WTC11 (cell line): ENCODE results near the gene PRPF31. TPM values are rescaled to one million over a fixed set of nuclear protein-coding genes. Genes with fewer than 3 reads are reported as not detected.

Experiments used
- ATAC-seq: fragments of 200-7000 bp; cut with Tn5 transposase; 2 replicates; pipeline ENCODE4 v1.10.0; 2021; ENCODE audit warnings: mild to moderate bottlenecking, moderate library complexity
- CTCF ChIA-PET: fragments of 300-600 bp; sonication (Branson Sonifier 250); formaldehyde crosslinking; loops from one replicate; lab custom pipeline; 2021; ENCODE audit warnings: antibody characterized with exemption; lab: Charles Lee
- POLR2A ChIA-PET: fragments of 350-600 bp; sonication (Branson Sonifier 250); formaldehyde crosslinking; loops from one replicate; lab custom pipeline; 2021; ENCODE audit warnings: antibody characterized with exemption; lab: Charles Lee
- DNase-seq: peaks from one replicate; pipeline ENCODE4 v3.0.0; 2021; ENCODE audit warnings: low spot score
- H3K27ac Mint-ChIP-seq: 2 replicates; pipeline ENCODE4 v1.8.0; 2021; ENCODE audit warnings: mixed read lengths
- H3K27me3 Mint-ChIP-seq: 2 replicates; pipeline ENCODE4 v1.8.0; 2021; ENCODE audit warnings: low read depth, mild to moderate bottlenecking, moderate library complexity, mixed read lengths
- H3K36me3 Mint-ChIP-seq: 2 replicates; pipeline ENCODE4 v1.8.0; 2021; ENCODE audit warnings: mixed read lengths
- H3K4me1 Mint-ChIP-seq: 2 replicates; pipeline ENCODE4 v1.8.0; 2022; ENCODE audit warnings: mixed read lengths
- H3K4me3 Mint-ChIP-seq: 2 replicates; pipeline ENCODE4 v1.8.0; 2021; ENCODE audit warnings: mild to moderate bottlenecking, moderate library complexity, mixed read lengths
- H3K9me3 Mint-ChIP-seq: 2 replicates; pipeline ENCODE4 v1.8.0; 2021; ENCODE audit warnings: mixed read lengths
- AR ChIP-seq: fragments of 250-450 bp; sonication (Bioruptor Pico); IDR thresholded peaks from 2 replicates; pipeline ENCODE4 v1.9.0; 2021; ENCODE audit warnings: mild to moderate bottlenecking
- ATF1 ChIP-seq: sonication (generic); formaldehyde crosslinking; IDR thresholded peaks from 2 replicates; pipeline ENCODE4 v1.8.1; 2023; ENCODE audit warnings: mild to moderate bottlenecking, moderate library complexity, missing genetic modification reagents
- CREB1 ChIP-seq: sonication (generic); formaldehyde crosslinking; IDR thresholded peaks from 2 replicates; pipeline ENCODE4 v1.8.0; 2023; ENCODE audit warnings: mild to moderate bottlenecking, missing genetic modification reagents
- CREM ChIP-seq: sonication (generic); formaldehyde crosslinking; IDR thresholded peaks from 2 replicates; pipeline ENCODE4 v1.8.1; 2022; ENCODE audit warnings: mild to moderate bottlenecking, missing genetic modification reagents, moderate library complexity
- EMX1 ChIP-seq: fragments of 250-450 bp; sonication (Bioruptor Pico); IDR thresholded peaks from 2 replicates; pipeline ENCODE4 v1.8.0; 2021; ENCODE audit warnings: mild to moderate bottlenecking
- ERG ChIP-seq: fragments of 250-450 bp; sonication (Bioruptor Pico); IDR thresholded peaks from 2 replicates; pipeline ENCODE4 v1.8.0; 2021; ENCODE audit warnings: mild to moderate bottlenecking
- FOXP4 ChIP-seq: sonication (generic); formaldehyde crosslinking; IDR thresholded peaks from 2 replicates; pipeline ENCODE4 v1.8.0; 2022; ENCODE audit warnings: mild to moderate bottlenecking, missing genetic modification reagents
- IRF2 ChIP-seq: sonication (generic); formaldehyde crosslinking; IDR thresholded peaks from 2 replicates; pipeline ENCODE4 v1.8.0; 2022; ENCODE audit warnings: low read depth, missing genetic modification reagents, borderline replicate concordance
- JAZF1 ChIP-seq: fragments of 250-450 bp; sonication (Bioruptor Pico); IDR thresholded peaks from 2 replicates; pipeline ENCODE4 v1.9.0; 2021; ENCODE audit warnings: moderate library complexity, mild to moderate bottlenecking, inconsistent platforms
- KAT7 ChIP-seq: sonication (generic); formaldehyde crosslinking; IDR thresholded peaks from 2 replicates; pipeline ENCODE4 v1.8.1; 2023; ENCODE audit warnings: missing genetic modification reagents, mild to moderate bottlenecking, borderline replicate concordance
- MLX ChIP-seq: sonication (generic); formaldehyde crosslinking; IDR thresholded peaks from 2 replicates; pipeline ENCODE4 v1.8.1; 2023; ENCODE audit warnings: mild to moderate bottlenecking, missing genetic modification reagents, moderate library complexity
- RELA ChIP-seq: sonication (generic); formaldehyde crosslinking; IDR thresholded peaks from 2 replicates; pipeline ENCODE4 v1.8.1; 2022; ENCODE audit warnings: missing genetic modification reagents, mild to moderate bottlenecking, borderline replicate concordance
- SP1 ChIP-seq: sonication (generic); formaldehyde crosslinking; conservative IDR thresholded peaks from 2 replicates; pipeline ENCODE4 v1.8.1; 2022; ENCODE audit warnings: missing genetic modification reagents
- TEAD4 ChIP-seq: sonication (generic); formaldehyde crosslinking; IDR thresholded peaks from 2 replicates; pipeline ENCODE4 v1.8.0; 2022; ENCODE audit warnings: mild to moderate bottlenecking, missing genetic modification reagents
- TP53 ChIP-seq: sonication (generic); formaldehyde crosslinking; IDR thresholded peaks from 2 replicates; pipeline ENCODE4 v1.8.1; 2023; ENCODE audit warnings: mild to moderate bottlenecking, missing genetic modification reagents
- ZBTB21 ChIP-seq: sonication (generic); formaldehyde crosslinking; IDR thresholded peaks from 2 replicates; pipeline ENCODE4 v1.8.1; 2023; ENCODE audit warnings: mild to moderate bottlenecking, missing genetic modification reagents, borderline replicate concordance
- ZNF121 ChIP-seq: sonication (generic); formaldehyde crosslinking; IDR thresholded peaks from 2 replicates; pipeline ENCODE4 v1.8.0; 2023; ENCODE audit warnings: missing genetic modification reagents
- ZNF396 ChIP-seq: fragments of 250-450 bp; sonication (Bioruptor Pico); IDR thresholded peaks from 2 replicates; pipeline ENCODE4 v1.8.0; 2021; ENCODE audit warnings: mild to moderate bottlenecking, moderate library complexity, borderline replicate concordance
- ZNF423 ChIP-seq: fragments of 250-450 bp; sonication (Bioruptor Pico); IDR thresholded peaks from 2 replicates; pipeline ENCODE4 v2.1.2; 2022; ENCODE audit warnings: mild to moderate bottlenecking, moderate library complexity
- total RNA-seq: library from RNA; stranded (reverse); gene quantifications from 3 replicates; pipeline ENCODE4 v1.2.3, GENCODE V29; 2021
- TF ChIP-seq, protein P1 (sequence below): sonication (generic); formaldehyde crosslinking; IDR thresholded peaks from 2 replicates; pipeline ENCODE4 v1.8.1; 2022; ENCODE audit warnings: mild to moderate bottlenecking, missing genetic modification reagents, moderate library complexity, borderline replicate concordance
- TF ChIP-seq, protein P2 (sequence below): sonication (generic); formaldehyde crosslinking; conservative IDR thresholded peaks from 2 replicates; pipeline ENCODE4 v1.8.1; 2022; ENCODE audit warnings: mild to moderate bottlenecking, missing genetic modification reagents
- TF ChIP-seq, protein P3 (sequence below): sonication (generic); formaldehyde crosslinking; IDR thresholded peaks from 2 replicates; pipeline ENCODE4 v1.8.0; 2023; ENCODE audit warnings: missing genetic modification reagents

Gene PRPF31
- total RNA-seq, 1 experiment from 2014 or later, result 92.8 TPM

DNA sequence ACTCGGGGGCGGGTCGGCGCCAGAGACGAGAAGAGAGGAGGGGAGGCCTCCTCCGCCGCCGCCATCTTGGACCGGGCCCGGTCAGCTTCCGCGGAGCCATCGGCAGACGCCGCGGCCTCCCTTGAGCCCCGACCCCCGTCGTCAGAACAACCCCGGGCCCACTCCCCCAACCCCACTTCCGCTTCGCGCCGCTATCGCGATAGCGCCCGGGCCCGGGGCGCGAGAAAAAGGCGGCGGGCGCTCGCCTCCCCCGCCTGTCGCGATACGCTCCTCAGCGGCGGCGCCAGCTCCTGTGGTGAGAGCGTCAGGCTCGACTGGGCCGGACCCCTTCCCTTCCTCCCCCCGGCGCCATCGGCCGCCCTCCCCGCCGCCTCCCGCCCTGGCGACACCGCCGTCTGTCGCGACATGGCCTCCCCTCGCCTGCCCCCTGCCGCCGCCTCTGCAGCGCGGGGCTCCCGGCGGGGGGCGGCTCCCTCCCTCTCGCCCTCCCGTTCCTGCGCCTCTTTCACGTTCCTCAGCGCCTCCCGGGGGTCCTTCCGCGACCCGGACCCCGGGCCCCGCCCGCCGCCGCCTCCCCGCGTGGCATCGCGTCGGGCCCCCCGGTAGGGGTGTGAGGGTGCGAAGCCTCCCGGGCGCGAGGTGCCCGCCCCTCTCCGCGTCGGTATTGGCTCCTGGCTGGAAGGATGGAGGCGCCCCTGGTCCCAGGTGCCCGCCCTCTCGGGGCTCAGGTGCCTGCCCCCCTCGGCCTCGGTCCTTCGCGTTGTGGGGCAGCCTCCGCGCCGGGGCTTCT, 22.3 kb downstream of the PRPF31 start, which contains the start of gene CNOT3 (continued):
- TF ChIP-seq, protein P1, sequence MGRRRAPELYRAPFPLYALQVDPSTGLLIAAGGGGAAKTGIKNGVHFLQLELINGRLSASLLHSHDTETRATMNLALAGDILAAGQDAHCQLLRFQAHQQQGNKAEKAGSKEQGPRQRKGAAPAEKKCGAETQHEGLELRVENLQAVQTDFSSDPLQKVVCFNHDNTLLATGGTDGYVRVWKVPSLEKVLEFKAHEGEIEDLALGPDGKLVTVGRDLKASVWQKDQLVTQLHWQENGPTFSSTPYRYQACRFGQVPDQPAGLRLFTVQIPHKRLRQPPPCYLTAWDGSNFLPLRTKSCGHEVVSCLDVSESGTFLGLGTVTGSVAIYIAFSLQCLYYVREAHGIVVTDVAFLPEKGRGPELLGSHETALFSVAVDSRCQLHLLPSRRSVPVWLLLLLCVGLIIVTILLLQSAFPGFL (CRISPR knock-in tag), result 0 out of 2 replicates have a peak, but pooled peaks have one; percentile 16
- TF ChIP-seq CREM (CRISPR knock-in tag) (0 out of 2 replicates have a peak, but pooled peaks have one; percentile 29), IRF2 (CRISPR knock-in tag) (no peak), KAT7 (CRISPR knock-in tag) (0 out of 2 replicates have a peak, but pooled peaks have one; percentile 52), AR (no peak), ZNF423 (peak; percentile 55; the same call in 1 of the 2 replicates), MLX (CRISPR knock-in tag) (no peak), TP53 (CRISPR knock-in tag) (peak; percentile 53; the same call in 1 of the 2 replicates), ERG (CRISPR knock-in tag) (no peak)
- TF ChIP-seq, protein P2, sequence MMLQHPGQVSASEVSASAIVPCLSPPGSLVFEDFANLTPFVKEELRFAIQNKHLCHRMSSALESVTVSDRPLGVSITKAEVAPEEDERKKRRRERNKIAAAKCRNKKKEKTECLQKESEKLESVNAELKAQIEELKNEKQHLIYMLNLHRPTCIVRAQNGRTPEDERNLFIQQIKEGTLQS (CRISPR knock-in tag), result no peak

GRCh38 chr19:54138489-54139256, 23.1 kb downstream of the PRPF31 start:
- CTCF ChIA-PET, result interaction anchor here (1.3 kb wide), 1 partner anchor 51 kb away, joined by 4 read pairs; the partner anchor contains the start of gene MBOAT7
- Mint-ChIP-seq H3K4me3 (peak overlapping the region; percentile 89), H3K36me3 (peaks cover 19% of the 10 kb centered on the region)
- TF ChIP-seq, protein P3, sequence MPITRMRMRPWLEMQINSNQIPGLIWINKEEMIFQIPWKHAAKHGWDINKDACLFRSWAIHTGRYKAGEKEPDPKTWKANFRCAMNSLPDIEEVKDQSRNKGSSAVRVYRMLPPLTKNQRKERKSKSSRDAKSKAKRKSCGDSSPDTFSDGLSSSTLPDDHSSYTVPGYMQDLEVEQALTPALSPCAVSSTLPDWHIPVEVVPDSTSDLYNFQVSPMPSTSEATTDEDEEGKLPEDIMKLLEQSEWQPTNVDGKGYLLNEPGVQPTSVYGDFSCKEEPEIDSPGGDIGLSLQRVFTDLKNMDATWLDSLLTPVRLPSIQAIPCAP (CRISPR knock-in tag), result no peak
- TF ChIP-seq RELA, result no peak
- TF ChIP-seq TP53 (CRISPR knock-in tag), result no peak
- no peak for TF ChIP-seq ATF1 (CRISPR knock-in tag)
- TF ChIP-seq TEAD4 (CRISPR knock-in tag), result no peak
- no peak for TF ChIP-seq ZNF121 (CRISPR knock-in tag)
- no peak for TF ChIP-seq EMX1 (CRISPR knock-in tag)
- TF ChIP-seq CREB1, result no peak
- no peak for TF ChIP-seq ZNF396 (CRISPR knock-in tag)
- no peak for TF ChIP-seq FOXP4 (CRISPR knock-in tag)
- TF ChIP-seq JAZF1 (CRISPR knock-in tag), result no peak
- no peak for TF ChIP-seq SP1 (CRISPR knock-in tag)
- TF ChIP-seq ZBTB21 (CRISPR knock-in tag), result no peak
- TF ChIP-seq, all 79 proteins: peak for 0
- H3K27ac Mint-ChIP-seq, result peak overlapping the region; percentile 87
- H3K27me3 Mint-ChIP-seq, result no peaks in the 10 kb centered on the region
- ATAC-seq (no peak), DNase-seq (no peak)
- H3K9me3 Mint-ChIP-seq, result no peaks in the 10 kb centered on the region
- H3K4me1 Mint-ChIP-seq, result peaks cover 35% of the 10 kb centered on the region
- POLR2A ChIA-PET, result no interaction called here
